Caco-2 (cell line): ENCODE measurements around the gene FAM53A. TPM values are rescaled to one million over a fixed set of nuclear protein-coding genes. Genes with fewer than 3 reads are reported as not detected.

Experiments used
- BruUV-seq: library from RNA; stranded (reverse); fragments of 400-500 nt; replicated peaks from 2 replicates; lab custom pipeline; 2021; lab: Mats Ljungman, UMichigan
- CTCF ChIA-PET: fragments of 300-600 bp; sonication (Branson Sonifier 250); formaldehyde crosslinking; loops from one replicate; lab custom pipeline; 2022; ENCODE audit warnings: antibody characterized with exemption; lab: Charles Lee
- POLR2A ChIA-PET: fragments of 300-600 bp; sonication (Branson Sonifier 250); formaldehyde crosslinking; loops from one replicate; lab custom pipeline; 2022; ENCODE audit warnings: antibody characterized with exemption; lab: Charles Lee
- DNase-seq, 2 experiments: peaks; one replicate each; pipeline versions ENCODE4 v3.0.0 to v3.0.0-alpha.2; 2020 to 2022
- H3K27me3 ChIP-seq: replicated peaks from 2 replicates; pipeline ENCODE4 v1.6.0; 2011; ENCODE audit warnings: low read length; ENCODE audit not compliant: control insufficient read depth, insufficient read depth
- H3K36me3 ChIP-seq: 2 replicates; pipeline ENCODE4 v1.5.1; 2011; ENCODE audit warnings: low read length; ENCODE audit not compliant: control insufficient read depth, insufficient read depth
- H3K4me1 ChIP-seq: fragments of 250-450 bp; sonication (Bioruptor Pico); 2 replicates; pipeline ENCODE4 v1.5.1; 2020; ENCODE audit warnings: mild to moderate bottlenecking
- H3K4me3 ChIP-seq: 2 replicates; pipeline ENCODE4 v1.5.1; 2011; ENCODE audit warnings: low read depth, mild to moderate bottlenecking, control low read depth, low read length
- H3K9me3 ChIP-seq: fragments of 250-450 bp; sonication (Bioruptor Pico); 2 replicates; pipeline ENCODE4 v1.5.1; 2020; ENCODE audit warnings: mild to moderate bottlenecking, moderate library complexity
- H3K27ac Mint-ChIP-seq: one replicate; pipeline ENCODE4 v1.8.0; 2022; ENCODE audit warnings: mixed read lengths; ENCODE audit not compliant: unreplicated experiment
- H3K27me3 Mint-ChIP-seq: one replicate; pipeline ENCODE4 v1.8.0; 2022; ENCODE audit warnings: mixed read lengths; ENCODE audit not compliant: insufficient read depth, unreplicated experiment
- H3K36me3 Mint-ChIP-seq: one replicate; pipeline ENCODE4 v1.8.0; 2022; ENCODE audit warnings: mild to moderate bottlenecking, mixed read lengths; ENCODE audit not compliant: insufficient read depth, unreplicated experiment
- H3K4me1 Mint-ChIP-seq: one replicate; pipeline ENCODE4 v1.8.0; 2022; ENCODE audit warnings: low read depth, mixed read lengths; ENCODE audit not compliant: unreplicated experiment
- H3K4me3 Mint-ChIP-seq: one replicate; pipeline ENCODE4 v1.8.0; 2022; ENCODE audit warnings: mild to moderate bottlenecking, moderate library complexity, mixed read lengths; ENCODE audit not compliant: unreplicated experiment
- H3K9me3 Mint-ChIP-seq: one replicate; pipeline ENCODE4 v1.8.0; 2022; ENCODE audit warnings: mixed read lengths; ENCODE audit not compliant: unreplicated experiment
- intact Hi-C: fragments of 100-400 bp; cut with micrococcal nuclease; formaldehyde crosslinking; loops from one replicate; pipeline ENCODE4 v1.10.0; 2022; ENCODE audit not compliant: unreplicated experiment
- total RNA-seq: library from RNA; stranded (reverse); gene quantifications from 2 replicates; pipeline ENCODE4 v1.2.3, GENCODE V29; 2022
- TF ChIP-seq, protein P1 (sequence below), 2 experiments: fragments of 200-600 bp in 1 of 2; IDR thresholded peaks; 1 replicate in 1 of 2; 2 replicates in 1 of 2; pipeline versions ENCODE4 v1.5.1 to v1.8.0; 2011 to 2022; ENCODE audit warnings: antibody characterized with exemption in 1 of 2, control low read depth in 1 of 2, inconsistent platforms in 1 of 2, low read depth in 1 of 2, low read length in 1 of 2, mild to moderate bottlenecking in 1 of 2, moderate library complexity in 1 of 2; ENCODE audit not compliant: insufficient read depth in 1 of 2, severe bottlenecking in 1 of 2, unreplicated experiment in 1 of 2

Gene FAM53A
- total RNA-seq, 1 experiment from 2014 or later, result 4.1 TPM

DNA sequence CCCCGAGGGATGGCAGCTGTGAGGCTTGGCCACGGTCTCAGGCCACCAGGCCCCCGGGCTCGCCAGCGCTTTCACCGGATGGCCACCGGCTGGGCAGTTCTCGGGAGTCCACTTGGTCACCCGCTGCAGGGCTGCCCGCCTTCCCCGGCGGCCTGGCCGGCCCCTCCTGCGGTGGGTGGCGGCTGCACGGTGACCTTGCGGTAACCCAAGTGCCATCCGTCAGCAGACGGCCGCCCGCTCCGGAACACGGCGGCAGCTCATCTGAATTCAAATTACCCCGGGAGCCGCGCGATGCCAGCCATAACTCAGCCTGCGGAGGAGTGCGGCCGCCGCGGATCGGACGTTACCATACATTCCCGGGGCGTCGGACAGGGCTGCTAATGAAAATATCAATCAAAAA, 60.7 kb downstream of the FAM53A start:
- DNase-seq, result no peak
- TF ChIP-seq, protein P1, sequence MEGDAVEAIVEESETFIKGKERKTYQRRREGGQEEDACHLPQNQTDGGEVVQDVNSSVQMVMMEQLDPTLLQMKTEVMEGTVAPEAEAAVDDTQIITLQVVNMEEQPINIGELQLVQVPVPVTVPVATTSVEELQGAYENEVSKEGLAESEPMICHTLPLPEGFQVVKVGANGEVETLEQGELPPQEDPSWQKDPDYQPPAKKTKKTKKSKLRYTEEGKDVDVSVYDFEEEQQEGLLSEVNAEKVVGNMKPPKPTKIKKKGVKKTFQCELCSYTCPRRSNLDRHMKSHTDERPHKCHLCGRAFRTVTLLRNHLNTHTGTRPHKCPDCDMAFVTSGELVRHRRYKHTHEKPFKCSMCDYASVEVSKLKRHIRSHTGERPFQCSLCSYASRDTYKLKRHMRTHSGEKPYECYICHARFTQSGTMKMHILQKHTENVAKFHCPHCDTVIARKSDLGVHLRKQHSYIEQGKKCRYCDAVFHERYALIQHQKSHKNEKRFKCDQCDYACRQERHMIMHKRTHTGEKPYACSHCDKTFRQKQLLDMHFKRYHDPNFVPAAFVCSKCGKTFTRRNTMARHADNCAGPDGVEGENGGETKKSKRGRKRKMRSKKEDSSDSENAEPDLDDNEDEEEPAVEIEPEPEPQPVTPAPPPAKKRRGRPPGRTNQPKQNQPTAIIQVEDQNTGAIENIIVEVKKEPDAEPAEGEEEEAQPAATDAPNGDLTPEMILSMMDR (IDR thresholded peaks at IDR 0.05; ENCODE audit: insufficient read depth in 1 of 2, low read depth in 1 of 2, low read length in 1 of 2, severe bottlenecking in 1 of 2, unreplicated experiment in 1 of 2), result no peak
- H3K4me1 ChIP-seq, result no peaks in the 10 kb centered on the region
- ChIA-PET POLR2A (no interaction called here), CTCF (no interaction called here)
- Mint-ChIP-seq H3K4me1 (no peaks in the 10 kb centered on the region), H3K4me3 (no peak overlapping the region), H3K27me3 (no peaks in the 10 kb centered on the region), H3K36me3 (no peaks in the 10 kb centered on the region), H3K27ac (no peak overlapping the region), H3K9me3 (no peaks in the 10 kb centered on the region)
- no TSS peak for BruUV-seq
- peaks cover 4% of the 10 kb centered on the region; the same call in 1 of the 2 replicates for H3K9me3 ChIP-seq
- no peaks in the 10 kb centered on the region for H3K27me3 ChIP-seq
- H3K4me3 ChIP-seq, result no peak overlapping the region
- intact Hi-C loops, result no loop called here
- H3K36me3 ChIP-seq, result no peaks in the 10 kb centered on the region

DNA sequence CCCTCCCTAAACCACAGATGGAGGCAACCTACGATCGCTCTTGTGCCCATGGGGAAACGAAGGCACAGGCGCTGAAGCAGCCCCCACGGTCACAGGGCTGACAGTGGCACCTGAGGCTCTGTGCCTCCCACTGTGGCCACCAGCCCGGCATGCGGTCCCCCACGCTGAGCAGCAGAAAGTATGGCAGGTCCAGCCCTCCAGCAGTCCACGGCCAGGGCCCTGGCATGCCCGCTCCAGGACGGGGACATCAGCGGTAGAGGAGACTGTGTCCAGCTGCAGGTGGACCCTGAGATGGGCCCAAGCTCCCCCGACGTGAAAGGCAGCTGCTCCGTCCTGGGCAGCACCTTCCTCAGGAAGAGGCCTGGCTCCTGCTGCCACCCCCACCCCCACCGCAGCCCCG, 61.2 kb downstream of the FAM53A start:
- Mint-ChIP-seq H3K27ac (no peak overlapping the region), H3K36me3 (no peaks in the 10 kb centered on the region), H3K4me3 (no peak overlapping the region), H3K4me1 (no peaks in the 10 kb centered on the region), H3K27me3 (no peaks in the 10 kb centered on the region), H3K9me3 (no peaks in the 10 kb centered on the region)
- H3K9me3 ChIP-seq, result peaks cover 4% of the 10 kb centered on the region; the same call in 1 of the 2 replicates
- intact Hi-C loops, result no loop called here
- no TSS peak for BruUV-seq
- H3K27me3 ChIP-seq, result no peaks in the 10 kb centered on the region
- H3K36me3 ChIP-seq, result no peaks in the 10 kb centered on the region
- TF ChIP-seq, protein P1 (IDR thresholded peaks at IDR 0.05; ENCODE audit: insufficient read depth in 1 of 2, low read depth in 1 of 2, low read length in 1 of 2, severe bottlenecking in 1 of 2, unreplicated experiment in 1 of 2), result no peak
- no peak overlapping the region for H3K4me3 ChIP-seq
- no peak for DNase-seq
- POLR2A ChIA-PET, result no interaction called here
- no peaks in the 10 kb centered on the region for H3K4me1 ChIP-seq
- CTCF ChIA-PET, result no interaction called here

DNA sequence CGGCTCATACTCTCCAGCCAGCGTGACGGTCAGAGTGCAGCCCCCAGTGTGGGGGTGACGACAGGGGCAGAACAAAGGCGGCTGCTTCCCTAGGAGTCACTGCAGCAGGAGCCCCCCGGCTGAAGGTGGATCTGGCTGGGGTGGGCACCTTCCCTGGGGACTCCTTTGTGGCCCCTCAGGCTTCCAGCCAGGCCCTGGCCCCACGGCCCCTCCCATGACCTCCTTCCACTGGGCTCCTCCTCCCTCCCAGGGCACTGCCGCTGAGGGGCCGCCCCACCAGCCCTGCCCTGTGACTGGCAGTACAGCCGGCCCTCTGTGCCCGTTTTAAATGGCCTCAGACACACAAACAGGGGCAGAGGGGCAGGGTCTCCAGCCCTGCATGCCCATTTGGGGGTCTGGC, 61.9 kb downstream of the FAM53A start:
- CTCF ChIA-PET, result no interaction called here

More for the DNA sequence above, 61.9 kb downstream of the FAM53A start:
- H3K9me3 ChIP-seq, result peaks cover 4% of the 10 kb centered on the region; the same call in 1 of the 2 replicates
- no peak overlapping the region for H3K4me3 Mint-ChIP-seq
- TF ChIP-seq, protein P1 (IDR thresholded peaks at IDR 0.05; ENCODE audit: insufficient read depth in 1 of 2, low read depth in 1 of 2, low read length in 1 of 2, severe bottlenecking in 1 of 2, unreplicated experiment in 1 of 2), result no peak
- BruUV-seq, result no TSS peak
- H3K4me1 Mint-ChIP-seq, result no peaks in the 10 kb centered on the region
- H3K27ac Mint-ChIP-seq, result no peak overlapping the region
- H3K4me3 ChIP-seq, result no peak overlapping the region
- no peaks in the 10 kb centered on the region for H3K36me3 ChIP-seq
- intact Hi-C loops, result no loop called here
- no peaks in the 10 kb centered on the region for H3K27me3 ChIP-seq
- H3K27me3 Mint-ChIP-seq, result no peaks in the 10 kb centered on the region
- DNase-seq, result no peak
- H3K36me3 Mint-ChIP-seq, result no peaks in the 10 kb centered on the region
- POLR2A ChIA-PET, result no interaction called here
- H3K9me3 Mint-ChIP-seq, result no peaks in the 10 kb centered on the region
- H3K4me1 ChIP-seq, result no peaks in the 10 kb centered on the region
